PC-9 (cell line): ENCODE data around the gene SLC22A2.

Source experiments
- CTCF ChIP-seq: fragments of 200-600 bp; sonication (generic); conservative IDR thresholded peaks from 2 replicates; pipeline ENCODE4 v1.6.1; 2017; ENCODE audit warnings: mixed run types, antibody characterized with exemption, mild to moderate bottlenecking, moderate library complexity
- EZH2 ChIP-seq: fragments of 200-600 bp; sonication (generic); IDR thresholded peaks from 2 replicates; pipeline ENCODE4 v1.8.0; 2017; ENCODE audit warnings: antibody characterized with exemption, low read depth

GRCh38 chr6:160167604-160168399 lies 90.8 kb downstream of the SLC22A2 start:
- TF ChIP-seq CTCF = no peak
- TF ChIP-seq EZH2 = no peak
